KMS-11 (cell line): ENCODE results near the gene CATSPERD.
A peak's percentile ranks its signal among the peaks of the same experiment; 100 is the strongest.

Experiments
- H2AFZ ChIP-seq: fragments of 200-600 bp; sonication (generic); 2 replicates; pipeline ENCODE4 v1.6.1; 2016; ENCODE audit warnings: antibody characterized with exemption, mixed run types, low read depth
- H3K27ac ChIP-seq: fragments of 200-600 bp; sonication (generic); 2 replicates; pipeline ENCODE4 v1.6.1; 2016; ENCODE audit warnings: mild to moderate bottlenecking, mixed run types
- H3K27me3 ChIP-seq: fragments of 200-600 bp; sonication (generic); 2 replicates; pipeline ENCODE4 v1.6.1; 2017; ENCODE audit warnings: mild to moderate bottlenecking, low read depth, mixed run types, moderate library complexity; ENCODE audit not compliant: insufficient read depth
- H3K36me3 ChIP-seq: fragments of 200-600 bp; sonication (generic); 2 replicates; pipeline ENCODE4 v1.6.1; 2017; ENCODE audit warnings: mild to moderate bottlenecking, mixed run types; ENCODE audit not compliant: insufficient read depth
- H3K4me1 ChIP-seq: fragments of 200-600 bp; sonication (generic); 2 replicates; pipeline ENCODE4 v1.6.1; 2016; ENCODE audit warnings: mild to moderate bottlenecking, low read depth, mixed run types; ENCODE audit not compliant: poor library complexity, severe bottlenecking
- H3K4me2 ChIP-seq: fragments of 200-600 bp; sonication (generic); 2 replicates; pipeline ENCODE4 v1.7.0; 2016; ENCODE audit warnings: mild to moderate bottlenecking, mixed run types
- H3K4me3 ChIP-seq: fragments of 200-600 bp; sonication (generic); IDR thresholded peaks from 2 replicates; pipeline ENCODE4 v1.6.1; 2017; ENCODE audit warnings: low read depth, low read length, mixed read lengths; ENCODE audit not compliant: insufficient read depth
- H3K79me2 ChIP-seq: fragments of 200-600 bp; sonication (generic); 2 replicates; pipeline ENCODE4 v1.6.1; 2016; ENCODE audit warnings: low read depth, mixed run types; ENCODE audit not compliant: insufficient read depth
- H3K9ac ChIP-seq: fragments of 200-600 bp; sonication (generic); 2 replicates; pipeline ENCODE4 v1.6.1; 2016; ENCODE audit warnings: mild to moderate bottlenecking, mixed run types
- H4K20me1 ChIP-seq: fragments of 200-600 bp; sonication (generic); 2 replicates; pipeline ENCODE4 v1.6.1; 2016; ENCODE audit warnings: mild to moderate bottlenecking, mixed run types; ENCODE audit not compliant: insufficient read depth
- CTCF ChIP-seq: fragments of 200-600 bp; sonication (generic); conservative IDR thresholded peaks from 2 replicates; pipeline ENCODE4 v1.6.1; 2017; ENCODE audit warnings: low read depth, mild to moderate bottlenecking, antibody characterized with exemption, low read length, moderate library complexity, mixed read lengths

CATSPERD gene

DNA sequence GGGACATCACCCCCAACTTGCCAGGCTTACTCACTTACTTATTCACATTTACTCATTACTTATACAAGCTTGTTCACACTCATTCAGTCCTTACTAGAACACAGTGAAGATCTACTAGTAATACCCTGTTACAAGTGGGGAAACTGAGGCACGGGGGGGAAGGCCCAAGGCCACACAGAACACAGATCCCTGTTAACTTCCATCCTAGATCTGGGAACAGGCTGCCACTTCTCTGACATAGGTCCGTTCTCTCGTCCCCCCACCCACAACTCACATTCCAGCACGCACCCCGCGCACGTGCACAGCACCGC, 83.0 kb downstream of the CATSPERD start:
- Histone ChIP-seq H3K27me3 (peaks cover 3% of the 10 kb centered on the region; the same call in 1 of the 2 replicates), H3K4me3 (no peak overlapping the region), H3K4me2 (peak overlapping the region; percentile 89), H2AFZ (peak overlapping the region; percentile 98), H3K4me1 (peaks cover 9% of the 10 kb centered on the region), H3K36me3 (no peaks in the 10 kb centered on the region), H3K79me2 (no peaks in the 10 kb centered on the region), H3K27ac (no peak overlapping the region), H4K20me1 (no peaks in the 10 kb centered on the region), H3K9ac (peak overlapping the region; percentile 27; the same call in 1 of the 2 replicates)
- no peak for TF ChIP-seq CTCF

- H3K4me3 ChIP-seq: no peak overlapping the region
- H3K4me2 ChIP-seq: peak overlapping the region; percentile 89
- TF ChIP-seq CTCF: peak; percentile 81
- H3K27ac ChIP-seq: no peak overlapping the region
- peak overlapping the region; percentile 98 for H2AFZ ChIP-seq
- peaks cover 9% of the 10 kb centered on the region for H3K4me1 ChIP-seq
- H3K9ac ChIP-seq: peak overlapping the region; percentile 27; the same call in 1 of the 2 replicates
- no peaks in the 10 kb centered on the region for H3K79me2 ChIP-seq
- H4K20me1 ChIP-seq: no peaks in the 10 kb centered on the region
- H3K36me3 ChIP-seq: no peaks in the 10 kb centered on the region
- H3K27me3 ChIP-seq: peaks cover 3% of the 10 kb centered on the region; the same call in 1 of the 2 replicates
Measured at GRCh38 chr19:5803752-5804515, 83.5 kb downstream of the CATSPERD start.

- peaks cover 9% of the 10 kb centered on the region for H3K4me1 ChIP-seq
- no peak within 1 kb of the TSS for H3K27ac ChIP-seq
- H4K20me1 ChIP-seq: no peaks in the 10 kb centered on the region
- peak within 1 kb of the TSS; percentile 27; the same call in 1 of the 2 replicates for H3K9ac ChIP-seq
- no peak within 1 kb of the TSS for H3K4me3 ChIP-seq
- peak within 1 kb of the TSS; percentile 98 for H2AFZ ChIP-seq
- H3K79me2 ChIP-seq: no peaks in the 10 kb centered on the region
- H3K27me3 ChIP-seq: peaks cover 3% of the 10 kb centered on the region; the same call in 1 of the 2 replicates
- no peaks in the 10 kb centered on the region for H3K36me3 ChIP-seq
- TF ChIP-seq CTCF: no peak
- peak within 1 kb of the TSS; percentile 89 for H3K4me2 ChIP-seq
Measured at GRCh38 chr19:5804516-5805461, 84.4 kb downstream of the CATSPERD start, which contains the start of gene NRTN. NRTN (plus strand) TSS chr19:5805067; CDS start chr19:5824166, 19,099 bp downstream.

GRCh38 chr19:5805462-5806132, 85.2 kb downstream of the CATSPERD start:
- Histone ChIP-seq H3K27ac (no peak overlapping the region), H3K4me3 (no peak overlapping the region), H3K36me3 (no peaks in the 10 kb centered on the region), H3K4me1 (peaks cover 9% of the 10 kb centered on the region), H3K4me2 (peak overlapping the region; percentile 39), H3K79me2 (no peaks in the 10 kb centered on the region), H3K9ac (no peak overlapping the region), H2AFZ (peak overlapping the region; percentile 38; the same call in 1 of the 2 replicates), H4K20me1 (no peaks in the 10 kb centered on the region), H3K27me3 (peaks cover 3% of the 10 kb centered on the region; the same call in 1 of the 2 replicates)
- peak; percentile 72 for TF ChIP-seq CTCF
